Measurements from ENCODE around the gene CHCHD6. TPM values are rescaled to one million over a fixed set of nuclear protein-coding genes. Genes with fewer than 3 reads are reported as not detected.

Gene CHCHD6
- total and polyA plus RNA-seq, 2 of the 4 experiments (the other 2 are of a cell fraction): 18.8 to 28.9 TPM

DNA sequence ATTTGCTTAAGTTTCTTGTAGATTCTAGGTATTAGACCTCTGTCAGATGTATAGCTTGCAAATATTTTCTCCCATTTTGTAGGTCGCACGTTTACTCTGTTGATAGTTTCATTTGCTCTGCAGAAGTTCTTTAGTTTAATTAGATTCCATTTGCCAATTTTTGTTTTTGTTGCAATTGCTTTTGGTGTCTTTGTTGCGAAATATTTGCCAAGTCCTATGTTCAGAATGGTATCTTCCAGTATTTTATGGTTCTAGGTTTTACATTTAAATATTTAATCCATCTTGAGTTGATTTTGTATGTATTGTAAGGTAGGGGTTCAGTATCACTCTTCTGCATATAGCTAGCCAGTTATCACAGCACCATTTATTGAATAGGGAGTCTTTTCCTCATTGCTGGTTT, 64.9 kb downstream of the CHCHD6 start:
- H3K27ac ChIP-seq (ENCODE audit: insufficient read depth, low read length): no peak overlapping the region
- no peak overlapping the region for H3K4me2 ChIP-seq (ENCODE audit: low read depth, low read length)
- dilution Hi-C loops (cut with HindIII; ENCODE audit: low sequenced_read_pairs, unreplicated experiment): no loop called here
- WGBS, 2 experiments (ENCODE audit: extremely low coverage in 2 of 2, insufficient read length in 1 of 2): no CpG with 5 or more reads among the region's 3 CpGs
- H2BK15ac ChIP-seq (ENCODE audit: low read depth, low read length): no peak overlapping the region
- no peak overlapping the region for H2AFZ ChIP-seq (replicated peaks; ENCODE audit: low read length, poor library complexity)
- no peak overlapping the region for H3K14ac ChIP-seq (replicated peaks; ENCODE audit: low read depth, low read length)
- CTCF ChIA-PET: no interaction called here
- no peak overlapping the region for H3K18ac ChIP-seq (ENCODE audit: low read depth, low read length)
- DNase-seq (no peak), ATAC-seq (ENCODE audit: low read depth) (no peak)
- H4K8ac ChIP-seq (ENCODE audit: low read depth in 2 of 2, low read length in 2 of 2): no peak overlapping the region
- H3K4ac ChIP-seq (ENCODE audit: low read depth, low read length): no peak overlapping the region
- H3K4me1 ChIP-seq (ENCODE audit: control insufficient read depth, insufficient read depth, low read length): peaks cover 1% of the 10 kb centered on the region; the same call in 1 of the 2 replicates
- no peak overlapping the region for H2BK5ac ChIP-seq (ENCODE audit: low read depth, low read length, poor library complexity, severe bottlenecking)
- peaks cover 0 to 4% of the 10 kb centered on the region in 2 experiments; a peak in 3 of 4 replicates for H3K79me1 ChIP-seq (ENCODE audit: low read depth in 1 of 2, low read length in 2 of 2)
- H3K36me3 ChIP-seq (ENCODE audit: control insufficient read depth, insufficient read depth, low read length): no peaks in the 10 kb centered on the region; the same call in 1 of the 2 replicates
- H3K9me1 ChIP-seq (ENCODE audit: insufficient read depth, low read length): no peaks in the 10 kb centered on the region
- H3K9me3 ChIP-seq (ENCODE audit: control insufficient read depth, insufficient read depth, low read length): no peaks in the 10 kb centered on the region
- H2BK20ac ChIP-seq (ENCODE audit: low read depth, low read length): no peak overlapping the region
- TF ChIP-seq MXI1 (IDR thresholded peaks at IDR 0.05; ENCODE audit: borderline replicate concordance, low read depth, low read length) (no peak), CEBPB (IDR thresholded peaks at IDR 0.05; ENCODE audit: low read depth, low read length) (peak; percentile 77)
- no peak overlapping the region for H3K4me3 ChIP-seq (ENCODE audit: insufficient read depth, low read depth, low read length)
- no peak overlapping the region for H3K56ac ChIP-seq (ENCODE audit: extremely low read depth, insufficient read depth, low read length)
- H4K91ac ChIP-seq (ENCODE audit: insufficient read depth, low read depth, low read length): no peak overlapping the region
- in situ Hi-C loops (cut with MboI; ENCODE audit: low sequenced_read_pairs): no loop called here
- intact Hi-C loops (cut with micrococcal nuclease): no loop called here
- POLR2A ChIA-PET (ENCODE audit: unreplicated experiment): no interaction called here
- H4K5ac ChIP-seq (ENCODE audit: low read depth, low read length): no peak overlapping the region
- H4K20me1 ChIP-seq (ENCODE audit: insufficient read depth, low read length): no peaks in the 10 kb centered on the region
- no TSS peak for BruUV-seq (replicated peaks)
- H3K23ac ChIP-seq (ENCODE audit: low read depth, low read length): no peak overlapping the region
- no peak overlapping the region for H2AK9ac ChIP-seq (replicated peaks; ENCODE audit: low read depth, low read length, poor library complexity)
- H2BK120ac ChIP-seq (ENCODE audit: low read depth, low read length): no peak overlapping the region
- H3K27me3 ChIP-seq (ENCODE audit: control insufficient read depth, insufficient read depth, low read length): no peaks in the 10 kb centered on the region
- H3K9ac ChIP-seq (ENCODE audit: low read depth, low read length): no peak overlapping the region
- H2AK5ac ChIP-seq (ENCODE audit: low read depth, low read length): no peak overlapping the region

All from IMR-90 (cell line).